H1 (cell line): ENCODE data around the gene SNURF. TPM values are rescaled to one million over a fixed set of nuclear protein-coding genes. Genes with fewer than 3 reads are reported as not detected.

ENCODE experiments used
- CTCF ChIA-PET: fragments of 300-600 bp; sonication (Branson Sonifier 250); formaldehyde crosslinking; loops from one replicate; lab custom pipeline; 2021; ENCODE audit not compliant: partially characterized antibody; lab: Charles Lee
- POLR2A ChIA-PET: fragments of 300-600 bp; sonication (Branson Sonifier 250); formaldehyde crosslinking; loops from one replicate; lab custom pipeline; 2021; ENCODE audit warnings: inconsistent platforms; ENCODE audit not compliant: partially characterized antibody; lab: Charles Lee
- DNase-seq, 2 experiments: peaks; one replicate each; pipeline versions ENCODE4 v3.0.0 to v3.0.0-alpha.2; 2010 to 2022; ENCODE audit warnings: low spot score in 2 of 2, low read depth in 1 of 2, mixed read lengths in 1 of 2
- FAIRE-seq: peaks from 2 replicates; lab custom pipeline; 2011; peaks lifted over from hg19 to GRCh38; lab: Jason Lieb, UNC
- H2AFZ ChIP-seq: 2 replicates; pipeline ENCODE4 v1.8.1; 2012; ENCODE audit warnings: low read length, inconsistent platforms
- H2AK5ac ChIP-seq: 2 replicates; pipeline ENCODE4 v1.6.1; 2013; ENCODE audit warnings: low read depth, low read length
- H2BK120ac ChIP-seq: replicated peaks from 2 replicates; pipeline ENCODE3; 2013; ENCODE audit warnings: low read depth, low read length, inconsistent platforms
- H2BK12ac ChIP-seq: 2 replicates; pipeline ENCODE4 v1.6.1; 2013; ENCODE audit warnings: low read depth, low read length
- H2BK15ac ChIP-seq: 2 replicates; pipeline ENCODE4 v1.6.1; 2013; ENCODE audit warnings: low read length
- H2BK20ac ChIP-seq: 2 replicates; pipeline ENCODE4 v1.6.1; 2013; ENCODE audit warnings: low read length
- H2BK5ac ChIP-seq: 2 replicates; pipeline ENCODE4 v1.6.1; 2013; ENCODE audit warnings: low read depth, low read length
- H3K14ac ChIP-seq: 2 replicates; pipeline ENCODE4 v1.6.1; 2013; ENCODE audit warnings: inconsistent platforms; ENCODE audit not compliant: insufficient read length
- H3K18ac ChIP-seq: 2 replicates; pipeline ENCODE4 v1.6.1; 2013; ENCODE audit warnings: low read length; ENCODE audit errors: extremely low read depth
- H3K23ac ChIP-seq: 2 replicates; pipeline ENCODE4 v1.6.1; 2013; ENCODE audit warnings: inconsistent platforms; ENCODE audit not compliant: insufficient read length
- H3K23me2 ChIP-seq: 2 replicates; pipeline ENCODE4 v1.6.1; 2013; ENCODE audit warnings: low read depth, low read length
- H3K27ac ChIP-seq: 2 replicates; pipeline ENCODE4 v1.6.1; 2011; ENCODE audit warnings: low read depth, low read length, inconsistent platforms
- H3K27me3 ChIP-seq, 4 experiments: replicated peaks in 1 of 4; 1 replicate in 1 of 4; 2 replicates in 3 of 4; pipeline versions ENCODE4 v1.6.1 to v1.8.1; 2011 to 2013; ENCODE audit warnings: low read length in 3 of 4, mild to moderate bottlenecking in 3 of 4, inconsistent platforms in 2 of 4, mixed read lengths in 2 of 4, moderate library complexity in 1 of 4; ENCODE audit not compliant: control insufficient read depth in 3 of 4, insufficient read depth in 3 of 4; ENCODE audit errors: extremely low read depth in 1 of 4
- H3K36me3 ChIP-seq, 4 experiments: 2 replicates each; pipeline versions ENCODE4 v1.6.1 to v1.8.1; 2011 to 2013; ENCODE audit warnings: mild to moderate bottlenecking in 4 of 4, low read length in 3 of 4, moderate library complexity in 2 of 4, control low read depth in 1 of 4, inconsistent platforms in 1 of 4; ENCODE audit not compliant: insufficient read depth in 4 of 4, control insufficient read depth in 2 of 4
- H3K4ac ChIP-seq: replicated peaks from 2 replicates; pipeline ENCODE3; 2013; ENCODE audit warnings: low read length, low read depth, mixed read lengths, inconsistent platforms; ENCODE audit not compliant: insufficient read length
- H3K4me1 ChIP-seq, 4 experiments: replicated peaks in 1 of 4; 1 replicate in 1 of 4; 2 replicates in 3 of 4; pipeline versions ENCODE4 v1.6.1 to v1.8.1; 2011 to 2013; ENCODE audit warnings: low read length in 3 of 4, inconsistent platforms in 2 of 4, mixed read lengths in 1 of 4; ENCODE audit not compliant: insufficient read depth in 4 of 4, control insufficient read depth in 3 of 4
- H3K4me2 ChIP-seq, 2 experiments: 2 replicates each; pipeline versions ENCODE4 v1.6.1 to v1.8.1; 2011 to 2013; ENCODE audit warnings: low read depth in 2 of 2, low read length in 2 of 2, control low read depth in 1 of 2, inconsistent platforms in 1 of 2, mild to moderate bottlenecking in 1 of 2; ENCODE audit not compliant: insufficient read depth in 1 of 2
- H3K4me3 ChIP-seq, 4 experiments: fragments of 200-600, 300-600 bp in 1 of 4; sonication (generic), shearing (Covaris generic), sonication (Bioruptor Twin) in 1 of 4; 2 replicates each; pipeline versions ENCODE4 v1.5.1 to v1.8.1; 2011 to 2016; ENCODE audit warnings: low read length in 4 of 4, low read depth in 3 of 4, control low read depth in 2 of 4, inconsistent platforms in 2 of 4, mild to moderate bottlenecking in 2 of 4, mixed read lengths in 1 of 4, moderate library complexity in 1 of 4; ENCODE audit not compliant: insufficient read depth in 2 of 4; ENCODE audit errors: extremely low read depth in 1 of 4
- H3K56ac ChIP-seq: replicated peaks from 2 replicates; pipeline ENCODE3; 2013; ENCODE audit warnings: low read depth, mild to moderate bottlenecking, mixed read lengths, low read length, inconsistent platforms; ENCODE audit not compliant: insufficient read length
- H3K79me1 ChIP-seq: 2 replicates; pipeline ENCODE4 v1.6.1; 2013; ENCODE audit warnings: low read depth, low read length, control low read depth
- H3K79me2 ChIP-seq, 2 experiments: 2 replicates each; pipeline versions ENCODE4 v1.6.1 to v1.8.1; 2012 to 2013; ENCODE audit warnings: low read length in 2 of 2, mild to moderate bottlenecking in 2 of 2, inconsistent platforms in 1 of 2; ENCODE audit not compliant: insufficient read depth in 2 of 2, control insufficient read depth in 1 of 2
- H3K9ac ChIP-seq, 4 experiments: replicated peaks in 1 of 4; 1 replicate in 1 of 4; 2 replicates in 3 of 4; pipeline versions ENCODE4 v1.6.1 to v1.8.1; 2011 to 2013; ENCODE audit warnings: low read depth in 3 of 4, low read length in 3 of 4, control low read depth in 2 of 4, mild to moderate bottlenecking in 2 of 4, moderate library complexity in 2 of 4, inconsistent platforms in 1 of 4; ENCODE audit errors: extremely low read depth in 1 of 4
- H3K9me3 ChIP-seq, 2 experiments: 2 replicates each; pipeline versions ENCODE4 v1.6.1 to v1.8.1; 2012 to 2013; ENCODE audit warnings: mild to moderate bottlenecking in 2 of 2, moderate library complexity in 2 of 2, control low read depth in 1 of 2, inconsistent platforms in 1 of 2, low read depth in 1 of 2, low read length in 1 of 2, mixed read lengths in 1 of 2; ENCODE audit not compliant: insufficient read depth in 2 of 2
- H4K20me1 ChIP-seq, 2 experiments: replicated peaks in 1 of 2; 2 replicates each; pipeline versions ENCODE3 to v1.8.1; 2011 to 2013; ENCODE audit warnings: inconsistent platforms in 2 of 2, low read length in 2 of 2, mild to moderate bottlenecking in 1 of 2; ENCODE audit not compliant: insufficient read depth in 2 of 2, control insufficient read depth in 1 of 2
- H4K5ac ChIP-seq: 2 replicates; pipeline ENCODE4 v1.6.1; 2013; ENCODE audit warnings: low read length, low read depth, mixed read lengths, inconsistent platforms; ENCODE audit not compliant: insufficient read length
- H4K8ac ChIP-seq: 2 replicates; pipeline ENCODE4 v1.8.0; 2013; ENCODE audit warnings: mild to moderate bottlenecking, moderate library complexity, low read length, inconsistent platforms; ENCODE audit not compliant: insufficient read depth; ENCODE audit errors: extremely low read depth
- H4K91ac ChIP-seq: replicated peaks from 2 replicates; pipeline ENCODE3; 2013; ENCODE audit warnings: low read length, mixed read lengths, inconsistent platforms; ENCODE audit not compliant: insufficient read length
- ASH2L ChIP-seq: fragments of 200-600, 300-600 bp; sonication (generic); IDR thresholded peaks from one replicate; pipeline ENCODE4 v1.7.1; 2017; ENCODE audit warnings: low read length
- BCL11A ChIP-seq, 2 experiments: IDR thresholded peaks; one replicate each; pipeline ENCODE4 v1.6.1; 2011; ENCODE audit warnings: low read depth in 2 of 2, low read length in 2 of 2, mild to moderate bottlenecking in 2 of 2
- NRF1 ChIP-seq: IDR thresholded peaks from 2 replicates; pipeline ENCODE4 v1.6.1; 2011; ENCODE audit warnings: mild to moderate bottlenecking, low read depth, low read length, improper control_type of control experiment
- TEAD4 ChIP-seq: IDR thresholded peaks from 2 replicates; pipeline ENCODE4 v1.6.1; 2012; ENCODE audit warnings: low read depth, low read length, inconsistent platforms, mixed read lengths
- WGBS, 2 experiments: shearing (Covaris generic) in 1 of 2; methylation state at CpG; one replicate each; pipeline versions ENCODE4 v1.1.6 to v1.1.7; 2013 to 2015; ENCODE audit warnings: low lambda C conversion rate in 2 of 2, mixed read lengths in 2 of 2, inconsistent platforms in 1 of 2, low coverage in 1 of 2, missing lambda C conversion rate in 1 of 2; ENCODE audit not compliant: insufficient replicate concordance in 2 of 2, insufficient coverage in 1 of 2, insufficient read length in 1 of 2; ENCODE audit errors: extremely low coverage in 1 of 2, missing lambda C conversion rate in 1 of 2; 5-methylcytosine and 5-hydroxymethylcytosine counted together
- polyA plus RNA-seq, 7 experiments: library from polyadenylated mRNA; depleted of rRNA in 3 of 7; stranded (reverse) in 5 of 7; unstranded in 2 of 7; fragments of >200 nt in 5 of 7; fragments of 200-250 nt in 2 of 7; gene quantifications; 1 replicate in 5 of 7; 2 replicates in 1 of 7; 4 replicates in 1 of 7; pipeline versions ENCODE4 v1.2.1 to v1.2.3, GENCODE V29; 2011 to 2013; ENCODE audit warnings: missing spikeins in 2 of 7, mixed read lengths in 2 of 7
- small RNA-seq: library from polyadenylated mRNA; stranded (forward); fragments of <200 nt; extraction: miRNeasy Mini kit (QIAGEN cat#:217004); gene quantifications from one replicate; pipeline ENCODE3, GENCODE V24; 2013; ENCODE audit not compliant: insufficient read depth
- total RNA-seq: library from RNA; stranded (reverse); fragmentation: NEBNext Ultra II Directional; extraction: Animal tissue kit (Norgen Biotek cat#: 25700); gene quantifications from 2 replicates; pipeline ENCODE4 v1.2.1, GENCODE V29; 2021

Gene SNURF
- total and polyA plus RNA-seq, 2 of the 8 experiments (the other 6 are each of a cell fraction or from before 2014, with no cell fraction given): 9.9 to 76.5 TPM

DNA sequence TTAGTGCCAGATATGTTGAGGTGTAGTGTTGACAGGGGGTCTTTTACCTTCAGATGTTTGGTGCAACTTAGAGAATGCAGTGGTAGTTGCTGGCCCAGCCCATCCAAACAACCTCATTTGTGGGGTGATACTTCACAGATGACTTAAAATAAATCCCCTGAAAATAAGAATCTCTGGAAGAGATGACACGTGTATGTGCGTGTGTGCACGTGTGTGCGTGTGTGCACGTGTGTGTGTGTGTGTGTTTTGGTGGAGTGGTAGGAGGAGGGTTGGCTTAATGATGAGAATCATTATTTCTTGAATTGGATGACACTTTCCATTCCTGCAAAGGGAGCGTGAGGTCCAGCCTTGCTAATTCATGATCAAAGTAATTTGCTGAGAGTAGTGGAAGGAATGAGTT is 31.9 kb downstream of the SNURF start:
- 79% methylated on average over 6 of the region's 6 CpGs; no CpG with 5 or more reads in 1 of the 2 experiments for WGBS, 2 experiments
- no peak overlapping the region for H2AFZ ChIP-seq
- ChIA-PET POLR2A (no interaction called here), CTCF (no interaction called here)
- H2BK15ac ChIP-seq: no peak overlapping the region
- H3K79me2 ChIP-seq: peaks cover 0 to 100% of the 10 kb centered on the region in 2 experiments; a peak in 3 of 4 replicates
- peaks cover 0 to 7% of the 10 kb centered on the region in 2 experiments; a peak in 1 of 4 replicates for H3K9me3 ChIP-seq
- H3K4me3 ChIP-seq: no peak overlapping the region
- no peak overlapping the region for H3K27ac ChIP-seq
- no peaks in the 10 kb centered on the region for H3K27me3 ChIP-seq
- no peaks in the 10 kb centered on the region for H3K79me1 ChIP-seq
- peaks cover 3 to 82% (median 29%) of the 10 kb centered on the region in 4 experiments for H3K36me3 ChIP-seq
- no peak overlapping the region for H4K5ac ChIP-seq
- H3K23me2 ChIP-seq: no peaks in the 10 kb centered on the region
- H3K4me2 ChIP-seq: no peak overlapping the region
- TF ChIP-seq NRF1 (no peak), TEAD4 (no peak), ASH2L (no peak), BCL11A (IDR thresholded peaks at IDR 0.05; ENCODE audit: low read depth in 2 of 2, low read length in 2 of 2) (no peak)
- H4K8ac ChIP-seq: no peak overlapping the region
- H4K20me1 ChIP-seq: peaks cover 10 to 13% of the 10 kb centered on the region in 2 experiments
- H3K4me1 ChIP-seq: no peaks in the 10 kb centered on the region
- H3K23ac ChIP-seq: no peak overlapping the region
- H2BK12ac ChIP-seq: no peak overlapping the region
- H3K14ac ChIP-seq: no peak overlapping the region
- H3K4ac ChIP-seq: no peak overlapping the region
- H2BK5ac ChIP-seq: no peak overlapping the region
- H2BK20ac ChIP-seq: no peak overlapping the region
- H3K9ac ChIP-seq: no peak overlapping the region
- H3K56ac ChIP-seq: no peak overlapping the region
- H4K91ac ChIP-seq: no peak overlapping the region
- no peak overlapping the region for H3K18ac ChIP-seq
- H2BK120ac ChIP-seq: no peak overlapping the region
- H2AK5ac ChIP-seq: no peak overlapping the region
- no peak for FAIRE-seq
- DNase-seq: no peak

Small RNA genes lying within 50 kb of the gene (small RNA-seq; reads per million reads assigned to genes)
- gene AC090602.1 (not detected), gene AC124312.4 (2.4 reads per million, percentile 26 among the genes with 10 or more reads in this experiment), gene AC124312.5 (3.4 reads per million, percentile 45 among the genes with 10 or more reads in this experiment)

Other genes with a start within 250 kb of the SNURF start
- gene SNRPN, start within 50 bp of the SNURF start, total RNA-seq: 905 and 915 TPM in 2 replicates
- 1,396 and 1,684 TPM in 2 replicates for gene SNRPN, start within 50 bp of the SNURF start, polyA plus RNA-seq (2011; rRNA removed)